GM12873 (cell line): ENCODE data around the gene SENP8.

ENCODE experiments used
- TF ChIP-seq, protein P1 (sequence below): IDR thresholded peaks from 2 replicates; pipeline ENCODE4 v1.5.1; 2012; ENCODE audit warnings: low read depth, mild to moderate bottlenecking, moderate library complexity, low read length, control low read depth; ENCODE audit not compliant: insufficient read depth; ENCODE audit errors: missing control alignments

SENP8 gene

DNA sequence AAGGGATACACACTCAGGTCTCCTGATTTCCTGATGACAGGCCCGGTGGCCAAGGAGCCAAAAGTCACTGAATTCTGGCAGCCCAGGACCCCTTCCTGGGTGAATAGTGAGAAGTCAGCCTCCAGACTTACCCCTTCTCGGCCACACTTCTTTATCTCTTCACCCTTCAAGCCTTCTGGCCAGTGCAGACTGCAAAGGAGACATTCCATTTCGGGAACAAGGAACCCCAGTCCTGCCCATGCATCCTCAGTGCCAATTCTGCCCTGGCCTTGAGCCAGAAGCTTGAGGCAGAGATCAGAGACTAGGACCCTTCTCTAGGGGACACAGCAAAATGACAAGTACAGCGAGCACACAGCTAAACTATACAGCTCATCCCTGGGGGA is 50.6 kb downstream of the SENP8 start:
- TF ChIP-seq, protein P1, sequence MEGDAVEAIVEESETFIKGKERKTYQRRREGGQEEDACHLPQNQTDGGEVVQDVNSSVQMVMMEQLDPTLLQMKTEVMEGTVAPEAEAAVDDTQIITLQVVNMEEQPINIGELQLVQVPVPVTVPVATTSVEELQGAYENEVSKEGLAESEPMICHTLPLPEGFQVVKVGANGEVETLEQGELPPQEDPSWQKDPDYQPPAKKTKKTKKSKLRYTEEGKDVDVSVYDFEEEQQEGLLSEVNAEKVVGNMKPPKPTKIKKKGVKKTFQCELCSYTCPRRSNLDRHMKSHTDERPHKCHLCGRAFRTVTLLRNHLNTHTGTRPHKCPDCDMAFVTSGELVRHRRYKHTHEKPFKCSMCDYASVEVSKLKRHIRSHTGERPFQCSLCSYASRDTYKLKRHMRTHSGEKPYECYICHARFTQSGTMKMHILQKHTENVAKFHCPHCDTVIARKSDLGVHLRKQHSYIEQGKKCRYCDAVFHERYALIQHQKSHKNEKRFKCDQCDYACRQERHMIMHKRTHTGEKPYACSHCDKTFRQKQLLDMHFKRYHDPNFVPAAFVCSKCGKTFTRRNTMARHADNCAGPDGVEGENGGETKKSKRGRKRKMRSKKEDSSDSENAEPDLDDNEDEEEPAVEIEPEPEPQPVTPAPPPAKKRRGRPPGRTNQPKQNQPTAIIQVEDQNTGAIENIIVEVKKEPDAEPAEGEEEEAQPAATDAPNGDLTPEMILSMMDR, result no peak

DNA sequence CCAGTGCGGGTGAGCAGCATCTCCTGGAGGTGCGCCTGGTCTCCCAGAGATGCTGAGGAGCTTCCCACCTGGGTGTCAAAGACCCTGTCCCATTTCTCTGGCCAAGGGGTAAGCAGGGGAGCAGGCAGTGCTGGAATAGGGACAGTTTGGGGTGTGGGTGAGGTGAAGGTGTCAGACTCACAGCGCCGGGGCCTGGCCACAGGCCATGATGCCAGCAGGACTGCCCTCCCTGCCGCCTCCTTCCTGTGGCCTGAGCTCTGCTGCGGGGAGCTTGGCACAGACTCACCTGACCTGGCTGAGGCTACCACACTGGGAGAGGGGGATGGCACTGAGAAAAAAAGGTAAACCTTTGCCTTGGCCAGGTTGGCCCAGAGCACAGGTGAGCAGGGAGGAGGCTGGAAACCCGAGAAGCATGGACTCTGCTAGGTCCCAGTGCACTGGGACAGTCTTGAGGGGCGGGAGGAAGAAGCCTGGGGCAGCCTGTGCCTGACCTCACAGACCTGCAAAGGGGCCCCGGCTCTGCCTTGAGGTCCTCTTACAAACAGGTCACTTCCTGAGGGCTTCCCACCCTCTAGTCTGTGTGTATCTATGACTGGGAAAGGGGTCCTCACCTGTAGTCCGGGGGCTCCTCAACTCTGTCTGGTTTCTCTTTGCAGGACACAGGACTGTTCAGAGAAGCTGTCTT is 51.2 kb downstream of the SENP8 start:
- TF ChIP-seq, protein P1, result no peak

DNA sequence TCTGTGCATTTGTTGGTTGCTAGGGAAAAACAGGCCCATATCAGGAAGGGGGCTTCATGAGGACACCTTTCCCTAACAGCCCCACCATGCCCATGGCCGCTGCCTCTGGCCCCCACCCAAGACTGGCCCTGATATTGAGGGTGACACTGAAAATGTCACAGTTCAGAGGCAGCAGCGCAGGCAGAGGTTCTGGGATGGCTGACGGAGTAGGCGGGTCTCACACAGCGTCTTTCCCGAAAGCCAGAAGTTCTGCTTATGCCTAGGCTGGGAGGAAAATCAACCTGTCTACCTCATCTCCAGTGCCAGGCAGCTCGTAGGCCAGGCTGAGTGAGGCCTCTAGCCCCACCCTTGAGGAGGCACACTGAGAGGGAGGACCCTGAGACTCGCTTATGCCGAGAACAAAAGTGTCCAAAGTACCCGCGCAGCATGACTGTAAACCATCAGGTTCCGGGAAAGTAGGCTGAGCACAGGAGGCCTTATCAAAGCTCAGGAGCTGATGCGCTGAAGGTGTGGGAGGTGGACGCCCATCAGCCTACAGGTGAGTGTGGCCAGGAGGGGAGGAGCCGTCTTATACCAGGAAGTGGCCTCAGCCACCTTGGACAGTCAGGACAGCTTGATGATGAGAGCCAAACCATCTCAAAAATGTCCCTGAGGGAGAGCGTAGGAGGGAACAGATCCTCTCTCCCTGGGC is 51.9 kb downstream of the SENP8 start:
- TF ChIP-seq, protein P1, result no peak

DNA sequence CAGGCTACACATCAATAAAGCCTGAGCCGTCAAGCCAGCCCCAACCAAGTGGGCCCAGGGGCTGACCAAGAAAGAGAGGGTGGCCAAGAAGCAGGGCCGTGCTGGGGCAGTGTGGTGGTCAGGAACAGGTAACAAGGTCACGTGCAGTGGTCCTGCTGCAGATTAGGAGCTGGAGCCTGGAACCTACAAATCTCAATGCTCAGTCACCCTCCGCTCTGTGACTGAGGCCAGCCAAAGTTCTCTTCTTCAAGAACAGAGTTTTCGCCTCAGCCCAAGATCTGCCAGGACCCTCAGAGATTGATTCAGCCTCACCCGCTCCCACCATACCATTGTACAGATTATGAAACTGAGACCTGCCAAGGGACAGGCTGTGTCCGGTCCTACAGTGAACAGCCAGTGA is 52.5 kb downstream of the SENP8 start:
- TF ChIP-seq, protein P1, result no peak

DNA sequence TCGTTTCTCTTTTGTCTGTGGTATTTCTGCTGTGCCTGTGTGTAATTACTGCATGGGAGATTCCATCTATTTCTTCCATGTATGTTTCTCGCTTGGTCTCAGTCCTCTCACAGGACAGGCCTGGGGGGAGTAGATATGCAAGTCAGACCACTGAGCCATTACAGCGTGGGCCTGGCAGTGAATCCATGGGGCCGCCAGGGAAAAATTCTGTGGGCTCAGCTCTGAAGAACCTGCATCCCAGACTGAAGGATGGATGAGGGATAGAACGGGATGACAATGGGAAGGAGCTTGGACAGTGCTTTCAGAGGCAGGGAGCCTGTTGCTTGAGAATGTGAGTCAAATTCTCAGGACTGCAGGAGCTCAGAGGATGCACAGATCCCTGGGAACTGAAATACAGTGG is 54.6 kb downstream of the SENP8 start:
- TF ChIP-seq, protein P1, result no peak

DNA sequence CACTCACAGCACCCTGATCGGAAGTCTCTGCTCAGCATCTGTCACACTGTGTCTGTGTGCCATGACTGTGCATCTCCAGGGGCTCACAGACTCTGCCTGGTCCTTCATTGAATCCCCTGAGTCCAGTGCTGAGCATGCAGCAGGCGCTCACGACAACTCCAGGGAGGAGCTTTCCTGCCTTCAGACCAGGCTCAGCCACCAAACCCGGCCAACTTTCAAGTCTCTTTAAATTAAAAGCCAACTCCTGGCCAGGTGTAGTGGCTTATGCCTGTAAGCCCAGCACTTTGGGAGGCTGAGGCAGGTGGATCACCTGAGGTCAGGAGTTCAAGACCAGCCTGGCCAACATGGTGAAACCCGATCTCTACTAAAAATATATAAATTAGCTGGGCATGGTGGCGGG is 55.2 kb downstream of the SENP8 start:
- TF ChIP-seq, protein P1, result no peak

DNA sequence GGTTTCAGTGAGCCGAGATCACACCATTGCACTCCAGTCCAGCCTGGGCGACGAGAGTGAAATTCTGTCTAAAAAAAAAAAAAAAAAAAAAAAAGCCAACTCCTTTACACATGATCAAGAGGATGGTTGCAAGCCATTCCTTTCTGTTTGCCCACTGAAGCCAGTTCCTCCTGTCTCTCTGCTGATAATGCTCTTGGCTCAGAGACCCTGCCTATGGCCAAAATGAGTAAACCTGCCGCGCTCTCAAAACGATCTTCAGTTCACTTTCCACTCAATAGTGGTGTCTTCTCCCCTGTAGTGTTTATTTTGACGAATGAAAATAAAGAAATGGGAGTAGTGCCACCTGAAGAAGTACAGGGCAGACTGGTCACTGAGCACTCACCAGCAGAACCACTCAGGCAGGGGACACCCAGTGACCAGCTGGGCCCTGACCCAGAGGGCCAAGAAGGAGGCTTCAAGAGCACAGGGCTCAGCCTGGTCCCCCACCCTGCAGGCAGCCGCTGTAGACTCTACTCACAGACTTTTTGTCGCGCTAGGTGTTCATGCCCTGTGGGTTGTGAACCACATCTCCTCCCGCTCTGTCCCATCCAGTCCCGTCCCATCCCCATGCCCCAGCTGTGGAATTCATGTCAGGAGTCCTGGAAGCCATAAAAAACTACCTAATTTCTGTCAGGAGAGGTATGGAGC is 55.8 kb downstream of the SENP8 start:
- TF ChIP-seq, protein P1, result no peak
